ENCODE results near the gene MKRN2.

Gene MKRN2

GRCh38 chr3:12513694-12514446 is 43.0 kb upstream of the MKRN2 start:
- Mint-ChIP-seq H3K27me3 (ENCODE audit: low read depth) (no peaks in the 10 kb centered on the region), H3K36me3 (ENCODE audit: low read depth) (peaks cover 23% of the 10 kb centered on the region), H3K9me3 (no peaks in the 10 kb centered on the region), H3K27ac (peak overlapping the region in 2 of 3 experiments; percentile 3 to 15), H3K4me3 (no peak overlapping the region), H3K4me1 (peaks cover 31% of the 10 kb centered on the region)
- TF ChIP-seq CTCF (IDR thresholded peaks at IDR 0.05; ENCODE audit: unreplicated experiment in 3 of 3), result no peak

DNA sequence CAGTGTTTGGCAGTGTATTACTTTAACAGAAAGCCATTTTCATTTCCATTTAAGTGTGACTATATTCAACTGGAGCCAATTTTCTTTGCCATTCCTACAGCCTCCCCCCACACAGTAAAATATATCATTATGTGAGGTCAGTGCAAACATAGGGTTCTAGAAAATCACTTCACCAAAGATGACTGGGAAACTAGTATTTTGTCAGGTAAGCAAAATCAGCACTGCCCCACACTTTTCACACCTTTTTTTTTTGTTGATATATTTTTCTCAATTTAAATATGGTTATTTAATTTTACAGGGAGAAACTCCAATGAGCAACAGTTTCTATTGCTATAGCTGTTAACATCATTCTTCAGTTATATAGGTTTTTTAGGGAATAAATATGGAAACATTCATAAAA is 41.3 kb upstream of the MKRN2 start:
- TF ChIP-seq CTCF (IDR thresholded peaks at IDR 0.05; ENCODE audit: unreplicated experiment in 3 of 3), result no peak
- no peak overlapping the region for H3K4me3 Mint-ChIP-seq
- H3K4me1 Mint-ChIP-seq, result peaks cover 34% of the 10 kb centered on the region

DNA sequence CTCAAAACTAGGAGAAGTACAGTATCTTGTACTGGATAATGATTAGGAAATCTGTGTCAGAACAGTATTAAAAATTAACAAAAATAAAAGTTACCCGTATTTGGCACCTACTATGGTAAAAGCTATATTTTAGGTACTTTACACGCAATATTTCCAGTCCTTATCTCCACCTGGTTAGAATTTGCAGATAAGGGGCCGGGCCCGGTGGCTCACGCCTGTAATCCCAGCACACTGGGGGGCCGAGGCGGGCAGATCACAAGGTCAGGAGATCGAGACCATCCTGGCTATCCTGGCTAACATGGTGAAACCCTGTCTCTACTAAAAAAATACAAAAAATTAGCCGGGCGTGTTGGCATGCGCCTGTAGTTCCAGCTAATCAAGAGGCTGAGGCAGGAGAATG is 40.0 kb upstream of the MKRN2 start:
- H3K27me3 Mint-ChIP-seq (ENCODE audit: low read depth), result no peaks in the 10 kb centered on the region
- H3K27ac Mint-ChIP-seq, result no peak overlapping the region
- H3K4me1 Mint-ChIP-seq, result peaks cover 34% of the 10 kb centered on the region
- no peak overlapping the region for H3K4me3 Mint-ChIP-seq
- no peaks in the 10 kb centered on the region for H3K9me3 Mint-ChIP-seq
- peaks cover 30% of the 10 kb centered on the region for H3K36me3 Mint-ChIP-seq (ENCODE audit: low read depth)
- no peak for TF ChIP-seq CTCF (IDR thresholded peaks at IDR 0.05; ENCODE audit: unreplicated experiment in 3 of 3)

More for the DNA sequence above, 41.3 kb upstream of the MKRN2 start:
- Mint-ChIP-seq H3K36me3 (ENCODE audit: low read depth) (peaks cover 27% of the 10 kb centered on the region), H3K27me3 (ENCODE audit: low read depth) (no peaks in the 10 kb centered on the region), H3K27ac (peak overlapping the region; percentile 55 to 91 (median 66)), H3K9me3 (no peaks in the 10 kb centered on the region)

DNA sequence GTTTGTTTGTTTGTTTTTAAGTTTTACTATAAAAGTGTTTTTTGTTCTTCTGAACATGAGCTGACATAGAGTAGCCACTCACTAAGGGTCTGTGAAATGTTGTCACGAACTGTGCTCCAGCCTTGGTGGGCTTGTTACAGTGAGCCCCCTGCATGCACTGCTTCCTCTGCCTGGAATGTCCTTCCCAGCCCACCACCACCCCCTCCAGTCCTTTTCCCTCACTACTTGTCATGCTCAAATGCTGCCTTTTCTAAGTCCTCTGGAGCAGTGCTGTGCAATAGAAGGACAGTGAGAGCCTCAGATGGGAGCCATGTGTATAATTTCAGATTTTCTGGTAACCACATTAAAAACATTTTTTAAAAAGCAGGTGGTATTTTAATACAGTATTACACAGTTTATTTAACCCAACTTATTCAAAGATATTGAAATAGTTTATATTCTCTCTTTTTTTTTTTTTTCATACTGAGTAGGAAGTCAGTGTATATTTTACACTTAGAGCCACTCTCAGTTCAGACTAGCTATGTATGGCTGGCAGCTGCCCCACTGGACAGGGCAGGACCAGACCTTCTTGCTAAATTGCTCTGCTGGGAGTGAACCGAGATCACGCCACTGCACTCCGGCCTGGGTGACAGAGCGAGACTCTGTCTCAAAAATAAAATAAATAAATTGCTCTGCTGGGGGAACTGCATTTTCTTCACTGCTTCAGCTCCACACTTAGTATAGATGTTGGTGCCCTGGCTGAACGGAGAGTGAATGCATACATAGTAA is 38.4 kb upstream of the MKRN2 start:
- Mint-ChIP-seq H3K27ac (peak overlapping the region; percentile 22 to 90 (median 71)), H3K36me3 (ENCODE audit: low read depth) (peaks cover 33% of the 10 kb centered on the region), H3K9me3 (no peaks in the 10 kb centered on the region), H3K27me3 (ENCODE audit: low read depth) (no peaks in the 10 kb centered on the region), H3K4me3 (no peak overlapping the region), H3K4me1 (peaks cover 33% of the 10 kb centered on the region)
- no peak for TF ChIP-seq CTCF (IDR thresholded peaks at IDR 0.05; ENCODE audit: unreplicated experiment in 3 of 3)

DNA sequence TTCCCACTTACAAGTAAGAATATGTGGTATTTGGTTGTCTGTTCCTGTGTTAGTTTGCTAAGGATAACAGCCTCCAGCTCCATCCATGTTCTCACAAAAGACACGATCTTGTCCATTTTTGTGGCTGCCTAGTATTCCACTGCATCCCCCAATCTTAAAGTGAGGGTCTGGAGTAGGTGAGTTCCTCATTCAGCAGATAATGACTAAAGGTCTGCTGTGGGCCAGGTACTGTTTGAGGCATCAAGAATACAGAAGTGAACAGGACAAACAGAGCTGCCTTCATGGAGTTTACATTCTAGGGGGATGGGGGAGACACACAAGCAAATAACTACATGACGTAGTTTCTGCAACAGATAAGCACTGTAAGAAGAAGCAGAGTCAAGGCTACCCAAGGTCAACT is 35.9 kb upstream of the MKRN2 start:
- Mint-ChIP-seq H3K27me3 (ENCODE audit: low read depth) (no peaks in the 10 kb centered on the region), H3K4me3 (no peak overlapping the region), H3K9me3 (no peaks in the 10 kb centered on the region), H3K27ac (no peak overlapping the region), H3K36me3 (ENCODE audit: low read depth) (peaks cover 36% of the 10 kb centered on the region), H3K4me1 (peaks cover 17% of the 10 kb centered on the region)
- TF ChIP-seq CTCF (IDR thresholded peaks at IDR 0.05; ENCODE audit: unreplicated experiment in 3 of 3), result no peak
